ENCODE results near the gene HOXB2.
A peak's percentile ranks its signal among the peaks of the same experiment; 100 is the strongest.

HOXB2 gene

DNA sequence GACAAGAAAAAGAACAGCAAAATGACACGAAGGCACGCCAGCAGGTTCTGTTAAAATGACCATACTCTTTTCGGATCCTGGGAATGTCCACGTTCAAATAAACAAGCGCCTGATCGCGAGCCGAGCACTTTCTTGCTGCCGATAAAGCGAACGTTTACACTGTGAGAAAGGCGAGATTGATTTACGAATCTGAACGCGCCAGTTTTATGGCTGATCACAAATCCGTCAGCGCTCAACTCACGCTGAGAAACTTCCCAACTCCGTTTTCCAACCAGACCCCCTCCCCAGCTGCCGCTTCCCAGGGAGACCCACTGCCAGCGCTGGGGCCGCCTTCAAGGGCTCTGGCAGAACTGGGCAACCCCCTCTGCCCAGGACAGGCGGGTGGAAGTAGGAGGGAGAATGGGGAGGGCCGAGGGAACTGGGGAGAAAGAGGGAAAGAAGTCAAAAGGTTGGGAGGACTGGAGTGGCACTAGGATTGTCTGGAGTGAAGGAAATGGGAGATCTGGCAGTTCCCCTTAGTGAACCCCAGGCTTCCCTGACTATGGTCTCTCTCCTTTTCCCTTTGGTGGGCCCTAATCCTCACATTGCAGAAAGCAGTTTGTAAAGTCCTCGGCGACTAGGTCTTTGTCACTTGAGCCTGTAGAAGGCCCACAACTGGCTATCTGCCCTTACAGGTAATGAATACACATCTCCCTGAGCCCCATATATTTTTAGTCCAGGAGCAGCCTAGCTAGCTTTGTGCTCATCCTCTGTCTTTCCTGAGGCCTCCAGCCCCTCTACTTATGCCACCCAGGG is 26.3 kb upstream of the HOXB2 start (continued):
- TF ChIP-seq ZNF488 (tag by site-specific recombination; IDR thresholded peaks at IDR 0.05) = peak; percentile 74
- peak; percentile 13 for TF ChIP-seq ZNF146 (tag by site-specific recombination; IDR thresholded peaks at IDR 0.05)
- peak; percentile 97 for TF ChIP-seq PRDM1 (tag by site-specific recombination; IDR thresholded peaks at IDR 0.05)
- no peak for TF ChIP-seq ZNF23 (tag by site-specific recombination; IDR thresholded peaks at IDR 0.05; ENCODE audit: borderline replicate concordance)
- TF ChIP-seq, protein P1, sequence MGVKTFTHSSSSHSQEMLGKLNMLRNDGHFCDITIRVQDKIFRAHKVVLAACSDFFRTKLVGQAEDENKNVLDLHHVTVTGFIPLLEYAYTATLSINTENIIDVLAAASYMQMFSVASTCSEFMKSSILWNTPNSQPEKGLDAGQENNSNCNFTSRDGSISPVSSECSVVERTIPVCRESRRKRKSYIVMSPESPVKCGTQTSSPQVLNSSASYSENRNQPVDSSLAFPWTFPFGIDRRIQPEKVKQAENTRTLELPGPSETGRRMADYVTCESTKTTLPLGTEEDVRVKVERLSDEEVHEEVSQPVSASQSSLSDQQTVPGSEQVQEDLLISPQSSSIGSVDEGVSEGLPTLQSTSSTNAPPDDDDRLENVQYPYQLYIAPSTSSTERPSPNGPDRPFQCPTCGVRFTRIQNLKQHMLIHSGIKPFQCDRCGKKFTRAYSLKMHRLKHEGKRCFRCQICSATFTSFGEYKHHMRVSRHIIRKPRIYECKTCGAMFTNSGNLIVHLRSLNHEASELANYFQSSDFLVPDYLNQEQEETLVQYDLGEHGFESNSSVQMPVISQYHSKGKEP (tag by site-specific recombination; IDR thresholded peaks at IDR 0.05) = peak; percentile 38; the same call in 1 of the 2 replicates
- TF ChIP-seq BCL11B (tag by site-specific recombination; IDR thresholded peaks at IDR 0.05; ENCODE audit: low read depth) = peak; percentile 93
- peak; percentile 43; the same call in 1 of the 2 replicates for TF ChIP-seq ZNF335 (tag by site-specific recombination; conservative IDR thresholded peaks at IDR 0.05)
- peak; percentile 52; the same call in 1 of the 2 replicates for TF ChIP-seq KLF7 (tag by site-specific recombination; IDR thresholded peaks at IDR 0.05; ENCODE audit: borderline replicate concordance)
- no peak for TF ChIP-seq ZNF174 (tag by site-specific recombination; IDR thresholded peaks at IDR 0.05)
- TF ChIP-seq, protein P2, sequence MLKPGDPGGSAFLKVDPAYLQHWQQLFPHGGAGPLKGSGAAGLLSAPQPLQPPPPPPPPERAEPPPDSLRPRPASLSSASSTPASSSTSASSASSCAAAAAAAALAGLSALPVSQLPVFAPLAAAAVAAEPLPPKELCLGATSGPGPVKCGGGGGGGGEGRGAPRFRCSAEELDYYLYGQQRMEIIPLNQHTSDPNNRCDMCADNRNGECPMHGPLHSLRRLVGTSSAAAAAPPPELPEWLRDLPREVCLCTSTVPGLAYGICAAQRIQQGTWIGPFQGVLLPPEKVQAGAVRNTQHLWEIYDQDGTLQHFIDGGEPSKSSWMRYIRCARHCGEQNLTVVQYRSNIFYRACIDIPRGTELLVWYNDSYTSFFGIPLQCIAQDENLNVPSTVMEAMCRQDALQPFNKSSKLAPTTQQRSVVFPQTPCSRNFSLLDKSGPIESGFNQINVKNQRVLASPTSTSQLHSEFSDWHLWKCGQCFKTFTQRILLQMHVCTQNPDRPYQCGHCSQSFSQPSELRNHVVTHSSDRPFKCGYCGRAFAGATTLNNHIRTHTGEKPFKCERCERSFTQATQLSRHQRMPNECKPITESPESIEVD (tag by site-specific recombination; IDR thresholded peaks at IDR 0.05) = peak; percentile 91
- 0 out of 2 replicates have a peak, but pooled peaks have one; percentile 4 for TF ChIP-seq MZF1 (tag by site-specific recombination; IDR thresholded peaks at IDR 0.05; ENCODE audit: borderline replicate concordance)
- no peak for TF ChIP-seq ZNF514 (tag by site-specific recombination; IDR thresholded peaks at IDR 0.05)
- TF ChIP-seq ZNF555 (tag by site-specific recombination; conservative IDR thresholded peaks at IDR 0.05) = no peak
- TF ChIP-seq ZNF2 (tag by site-specific recombination; IDR thresholded peaks at IDR 0.05) = peak; percentile 45; the same call in 1 of the 2 replicates
- no peak for TF ChIP-seq ZFP41 (tag by site-specific recombination; IDR thresholded peaks at IDR 0.05; ENCODE audit: borderline replicate concordance)
- TF ChIP-seq ZXDB (tag by site-specific recombination; IDR thresholded peaks at IDR 0.05) = peak; percentile 90
- TF ChIP-seq ZBTB17 (tag by site-specific recombination; IDR thresholded peaks at IDR 0.05) = peak; percentile 96
- TF ChIP-seq ZNF24 (tag by site-specific recombination; IDR thresholded peaks at IDR 0.05) = peak; percentile 26
- TF ChIP-seq SP7 (tag by site-specific recombination; IDR thresholded peaks at IDR 0.05) = peak; percentile 81
- TF ChIP-seq, protein P3, sequence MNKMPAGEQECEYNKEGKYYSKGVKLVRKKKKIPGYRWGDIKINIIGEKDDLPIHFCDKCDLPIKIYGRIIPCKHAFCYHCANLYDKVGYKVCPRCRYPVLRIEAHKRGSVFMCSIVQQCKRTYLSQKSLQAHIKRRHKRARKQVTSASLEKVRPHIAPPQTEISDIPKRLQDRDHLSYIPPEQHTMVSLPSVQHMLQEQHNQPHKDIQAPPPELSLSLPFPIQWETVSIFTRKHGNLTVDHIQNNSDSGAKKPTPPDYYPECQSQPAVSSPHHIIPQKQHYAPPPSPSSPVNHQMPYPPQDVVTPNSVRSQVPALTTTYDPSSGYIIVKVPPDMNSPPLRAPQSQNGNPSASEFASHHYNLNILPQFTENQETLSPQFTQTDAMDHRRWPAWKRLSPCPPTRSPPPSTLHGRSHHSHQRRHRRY (tag by site-specific recombination; IDR thresholded peaks at IDR 0.05) = 0 out of 2 replicates have a peak, but pooled peaks have one; percentile 73
- peak; percentile 51; the same call in 1 of the 2 replicates for TF ChIP-seq ZNF561 (tag by site-specific recombination; IDR thresholded peaks at IDR 0.05; ENCODE audit: borderline replicate concordance)
- TF ChIP-seq ZNF423 (tag by site-specific recombination; IDR thresholded peaks at IDR 0.05) = 0 out of 2 replicates have a peak, but pooled peaks have one; percentile 56
- 0 out of 2 replicates have a peak, but pooled peaks have one; percentile 5 for TF ChIP-seq ZNF660 (tag by site-specific recombination; IDR thresholded peaks at IDR 0.05)
- TF ChIP-seq, protein P4, sequence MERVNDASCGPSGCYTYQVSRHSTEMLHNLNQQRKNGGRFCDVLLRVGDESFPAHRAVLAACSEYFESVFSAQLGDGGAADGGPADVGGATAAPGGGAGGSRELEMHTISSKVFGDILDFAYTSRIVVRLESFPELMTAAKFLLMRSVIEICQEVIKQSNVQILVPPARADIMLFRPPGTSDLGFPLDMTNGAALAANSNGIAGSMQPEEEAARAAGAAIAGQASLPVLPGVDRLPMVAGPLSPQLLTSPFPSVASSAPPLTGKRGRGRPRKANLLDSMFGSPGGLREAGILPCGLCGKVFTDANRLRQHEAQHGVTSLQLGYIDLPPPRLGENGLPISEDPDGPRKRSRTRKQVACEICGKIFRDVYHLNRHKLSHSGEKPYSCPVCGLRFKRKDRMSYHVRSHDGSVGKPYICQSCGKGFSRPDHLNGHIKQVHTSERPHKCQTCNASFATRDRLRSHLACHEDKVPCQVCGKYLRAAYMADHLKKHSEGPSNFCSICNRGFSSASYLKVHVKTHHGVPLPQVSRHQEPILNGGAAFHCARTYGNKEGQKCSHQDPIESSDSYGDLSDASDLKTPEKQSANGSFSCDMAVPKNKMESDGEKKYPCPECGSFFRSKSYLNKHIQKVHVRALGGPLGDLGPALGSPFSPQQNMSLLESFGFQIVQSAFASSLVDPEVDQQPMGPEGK (tag by site-specific recombination; IDR thresholded peaks at IDR 0.05) = peak; percentile 84
- no peak for TF ChIP-seq ZNF221 (tag by site-specific recombination; IDR thresholded peaks at IDR 0.05; ENCODE audit: borderline replicate concordance)
- TF ChIP-seq ZNF211 (tag by site-specific recombination; IDR thresholded peaks at IDR 0.05; ENCODE audit: low read depth) = no peak
- TF ChIP-seq ZNF274 (IDR thresholded peaks at IDR 0.05; ENCODE audit: low read length) = no peak
- TF ChIP-seq ZNF274 (tag by site-specific recombination; IDR thresholded peaks at IDR 0.05; ENCODE audit: borderline replicate concordance) = no peak
- TF ChIP-seq ZNF623 (tag by site-specific recombination; IDR thresholded peaks at IDR 0.05) = no peak
- peak; percentile 94 for TF ChIP-seq ZNF341 (tag by site-specific recombination; IDR thresholded peaks at IDR 0.05; ENCODE audit: low read depth)
- TF ChIP-seq ZIC2 (tag by site-specific recombination; IDR thresholded peaks at IDR 0.05) = peak; percentile 97
- TF ChIP-seq ZEB2 (tag by site-specific recombination; IDR thresholded peaks at IDR 0.05) = peak; percentile 86
